ENCODE results near the gene PLPP2. TPM values are rescaled to one million over a fixed set of nuclear protein-coding genes. Genes with fewer than 3 reads are reported as not detected.

Gene PLPP2
- total RNA-seq, 1 experiment from 2014 or later, result 67.0 TPM

DNA sequence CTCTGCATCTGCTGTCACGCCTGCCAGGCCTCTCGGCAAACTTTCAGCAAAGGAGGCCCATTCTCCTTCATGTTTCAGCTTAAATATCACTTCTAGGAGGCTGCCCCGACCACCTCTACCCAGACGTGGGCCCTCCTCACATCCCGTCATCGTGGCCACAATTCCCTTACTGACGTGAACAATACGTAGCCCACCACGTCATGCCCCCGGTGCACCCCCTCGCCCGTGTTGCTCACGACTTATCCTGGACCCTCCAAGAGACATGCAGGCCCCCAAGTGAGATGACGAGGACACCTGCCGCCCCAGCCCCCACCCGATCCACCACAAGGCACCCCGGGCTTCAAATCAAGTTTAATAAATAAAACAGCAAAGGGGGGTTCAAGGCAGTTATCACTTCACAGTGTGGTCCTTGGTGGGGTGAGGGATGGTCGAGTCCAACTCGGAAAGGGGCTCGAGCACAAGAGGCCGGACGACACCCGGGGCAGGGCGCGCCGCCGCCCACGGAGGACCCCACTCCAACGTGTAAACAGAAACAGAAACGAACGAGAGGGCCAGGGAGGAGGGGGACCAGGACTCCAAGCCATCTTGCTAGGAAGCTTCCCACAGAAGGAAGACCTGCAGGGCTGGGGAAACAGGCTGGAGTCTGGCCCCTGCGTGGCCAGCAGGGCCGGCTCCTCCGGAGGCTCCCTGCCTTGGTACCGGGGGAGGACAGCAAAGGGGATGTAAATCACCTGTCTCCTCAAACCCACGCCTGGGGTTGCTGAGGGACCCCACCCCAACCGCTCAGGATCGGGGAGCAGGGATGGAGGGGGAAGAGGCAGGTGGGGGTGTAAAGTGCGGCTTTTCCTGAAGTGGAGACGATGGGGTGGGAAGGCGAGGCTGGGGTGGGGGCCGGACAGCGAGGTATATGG, 14.3 kb upstream of the PLPP2 start:
- CTCF ChIA-PET, result no interaction called here
- H3K4me1 ChIP-seq (ENCODE audit: control insufficient read depth, insufficient read depth, low read length), result no peaks in the 10 kb centered on the region

DNA sequence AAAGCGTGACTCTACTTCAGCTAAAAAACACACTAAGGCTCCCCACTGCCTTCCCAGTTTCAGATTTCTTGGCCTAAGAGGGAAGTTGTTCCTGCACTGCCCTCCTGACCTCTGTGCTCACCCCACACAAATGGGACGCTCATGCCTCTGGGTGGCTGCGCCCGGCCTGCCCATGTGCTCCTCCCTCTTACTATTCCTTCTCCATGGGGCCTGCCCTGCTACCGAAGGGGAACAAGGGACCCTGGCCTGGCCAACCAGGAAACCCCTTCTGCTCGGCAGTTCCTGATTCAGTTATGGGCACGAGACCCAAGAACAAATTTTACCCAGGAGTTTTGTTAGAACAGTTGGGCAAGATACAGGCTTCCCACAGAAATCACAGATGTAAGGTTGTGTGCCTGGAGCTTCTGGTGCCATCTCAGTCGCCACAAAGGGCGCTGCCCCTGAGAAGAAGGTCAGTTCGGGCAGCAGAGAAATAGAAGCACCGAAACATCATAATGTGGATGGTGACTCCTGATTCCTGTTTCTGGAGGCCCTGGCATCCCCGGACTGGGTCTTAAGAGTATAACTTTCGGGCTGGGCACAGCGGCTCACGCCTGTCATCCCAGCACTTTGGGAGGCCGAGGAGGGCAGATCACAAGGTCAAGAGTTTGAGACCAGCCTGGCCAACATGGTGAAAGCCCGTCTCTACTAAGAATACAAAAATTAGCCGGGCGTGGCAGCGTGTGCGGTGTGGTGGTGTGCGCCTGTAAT, 5.4 kb upstream of the PLPP2 start:
- POLR2A ChIA-PET, result interaction anchor here (0.5 kb wide), 1 partner anchor 22 kb away, joined by 5 read pairs; no protein-coding TSS in a partner anchor
- BruUV-seq (replicated peaks), result TSS peak; percentile 53
- DNase-seq (ENCODE audit: low read depth, low spot score) (no peak), ATAC-seq (no peak)
- Histone ChIP-seq H3K27me3 (ENCODE audit: control insufficient read depth, insufficient read depth, low read length) (no peaks in the 10 kb centered on the region), H3K4me3 (ENCODE audit: low read depth in 2 of 2, low read length in 2 of 2) (no peak overlapping the region), H3K9me3 (ENCODE audit: control insufficient read depth, insufficient read depth, low read depth, low read length) (no peaks in the 10 kb centered on the region), H3K4me1 (ENCODE audit: control insufficient read depth, insufficient read depth, low read length) (peaks cover 7% of the 10 kb centered on the region; the same call in 1 of the 2 replicates), H3K27ac (ENCODE audit: low read length) (no peak overlapping the region), H3K36me3 (ENCODE audit: control insufficient read depth, insufficient read depth, low read length) (no peaks in the 10 kb centered on the region)
- CTCF ChIA-PET, result no interaction called here
- TF ChIP-seq POLR2AphosphoS5 (IDR thresholded peaks at IDR 0.05; ENCODE audit: low read depth, low read length), result no peak
- TF ChIP-seq, protein P1, sequence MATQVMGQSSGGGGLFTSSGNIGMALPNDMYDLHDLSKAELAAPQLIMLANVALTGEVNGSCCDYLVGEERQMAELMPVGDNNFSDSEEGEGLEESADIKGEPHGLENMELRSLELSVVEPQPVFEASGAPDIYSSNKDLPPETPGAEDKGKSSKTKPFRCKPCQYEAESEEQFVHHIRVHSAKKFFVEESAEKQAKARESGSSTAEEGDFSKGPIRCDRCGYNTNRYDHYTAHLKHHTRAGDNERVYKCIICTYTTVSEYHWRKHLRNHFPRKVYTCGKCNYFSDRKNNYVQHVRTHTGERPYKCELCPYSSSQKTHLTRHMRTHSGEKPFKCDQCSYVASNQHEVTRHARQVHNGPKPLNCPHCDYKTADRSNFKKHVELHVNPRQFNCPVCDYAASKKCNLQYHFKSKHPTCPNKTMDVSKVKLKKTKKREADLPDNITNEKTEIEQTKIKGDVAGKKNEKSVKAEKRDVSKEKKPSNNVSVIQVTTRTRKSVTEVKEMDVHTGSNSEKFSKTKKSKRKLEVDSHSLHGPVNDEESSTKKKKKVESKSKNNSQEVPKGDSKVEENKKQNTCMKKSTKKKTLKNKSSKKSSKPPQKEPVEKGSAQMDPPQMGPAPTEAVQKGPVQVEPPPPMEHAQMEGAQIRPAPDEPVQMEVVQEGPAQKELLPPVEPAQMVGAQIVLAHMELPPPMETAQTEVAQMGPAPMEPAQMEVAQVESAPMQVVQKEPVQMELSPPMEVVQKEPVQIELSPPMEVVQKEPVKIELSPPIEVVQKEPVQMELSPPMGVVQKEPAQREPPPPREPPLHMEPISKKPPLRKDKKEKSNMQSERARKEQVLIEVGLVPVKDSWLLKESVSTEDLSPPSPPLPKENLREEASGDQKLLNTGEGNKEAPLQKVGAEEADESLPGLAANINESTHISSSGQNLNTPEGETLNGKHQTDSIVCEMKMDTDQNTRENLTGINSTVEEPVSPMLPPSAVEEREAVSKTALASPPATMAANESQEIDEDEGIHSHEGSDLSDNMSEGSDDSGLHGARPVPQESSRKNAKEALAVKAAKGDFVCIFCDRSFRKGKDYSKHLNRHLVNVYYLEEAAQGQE (IDR thresholded peaks at IDR 0.05; ENCODE audit: insufficient read depth in 1 of 2, low read depth in 2 of 2, low read length in 1 of 2), result no peak
- TF ChIP-seq, protein P2, sequence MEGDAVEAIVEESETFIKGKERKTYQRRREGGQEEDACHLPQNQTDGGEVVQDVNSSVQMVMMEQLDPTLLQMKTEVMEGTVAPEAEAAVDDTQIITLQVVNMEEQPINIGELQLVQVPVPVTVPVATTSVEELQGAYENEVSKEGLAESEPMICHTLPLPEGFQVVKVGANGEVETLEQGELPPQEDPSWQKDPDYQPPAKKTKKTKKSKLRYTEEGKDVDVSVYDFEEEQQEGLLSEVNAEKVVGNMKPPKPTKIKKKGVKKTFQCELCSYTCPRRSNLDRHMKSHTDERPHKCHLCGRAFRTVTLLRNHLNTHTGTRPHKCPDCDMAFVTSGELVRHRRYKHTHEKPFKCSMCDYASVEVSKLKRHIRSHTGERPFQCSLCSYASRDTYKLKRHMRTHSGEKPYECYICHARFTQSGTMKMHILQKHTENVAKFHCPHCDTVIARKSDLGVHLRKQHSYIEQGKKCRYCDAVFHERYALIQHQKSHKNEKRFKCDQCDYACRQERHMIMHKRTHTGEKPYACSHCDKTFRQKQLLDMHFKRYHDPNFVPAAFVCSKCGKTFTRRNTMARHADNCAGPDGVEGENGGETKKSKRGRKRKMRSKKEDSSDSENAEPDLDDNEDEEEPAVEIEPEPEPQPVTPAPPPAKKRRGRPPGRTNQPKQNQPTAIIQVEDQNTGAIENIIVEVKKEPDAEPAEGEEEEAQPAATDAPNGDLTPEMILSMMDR (IDR thresholded peaks at IDR 0.05), result no peak
- no peak for TF ChIP-seq TCF7L2 (IDR thresholded peaks at IDR 0.05; ENCODE audit: low read depth, low read length)
- no peak for TF ChIP-seq SIN3A (IDR thresholded peaks at IDR 0.05; ENCODE audit: borderline replicate concordance, insufficient read depth, low read depth, low read length)
- in situ Hi-C loops (cut with HindIII; ENCODE audit: low pct_unique_long_range_greater_than_20kb, low sequenced_read_pairs), result no loop called here
- intact Hi-C loops (cut with micrococcal nuclease; ENCODE audit: unreplicated experiment), result no loop called here

More for the DNA sequence above, 14.3 kb upstream of the PLPP2 start:
- no TSS peak for BruUV-seq (replicated peaks)
- no peak for ATAC-seq
- intact Hi-C loops (cut with micrococcal nuclease; ENCODE audit: unreplicated experiment) (no loop called here), in situ Hi-C loops (cut with HindIII; ENCODE audit: low pct_unique_long_range_greater_than_20kb, low sequenced_read_pairs) (no loop called here)
- Histone ChIP-seq H3K36me3 (ENCODE audit: control insufficient read depth, insufficient read depth, low read length) (no peaks in the 10 kb centered on the region; the same call in 1 of the 2 replicates), H3K27me3 (ENCODE audit: control insufficient read depth, insufficient read depth, low read length) (no peaks in the 10 kb centered on the region), H3K9me3 (ENCODE audit: control insufficient read depth, insufficient read depth, low read depth, low read length) (no peaks in the 10 kb centered on the region), H3K27ac (ENCODE audit: low read length) (no peak overlapping the region), H3K4me3 (ENCODE audit: low read depth in 2 of 2, low read length in 2 of 2) (no peak overlapping the region)
- DNase-seq (ENCODE audit: low read depth, low spot score), result no peak
- POLR2A ChIA-PET, result no interaction called here
- TF ChIP-seq, protein P1 (IDR thresholded peaks at IDR 0.05; ENCODE audit: insufficient read depth in 1 of 2, low read depth in 2 of 2, low read length in 1 of 2), result no peak
- TF ChIP-seq POLR2AphosphoS5 (IDR thresholded peaks at IDR 0.05; ENCODE audit: low read depth, low read length), result no peak
- no peak for TF ChIP-seq TCF7L2 (IDR thresholded peaks at IDR 0.05; ENCODE audit: low read depth, low read length)
- TF ChIP-seq, protein P2 (IDR thresholded peaks at IDR 0.05), result no peak
- no peak for TF ChIP-seq SIN3A (IDR thresholded peaks at IDR 0.05; ENCODE audit: borderline replicate concordance, insufficient read depth, low read depth, low read length)
